T-helper 17 cell (primary cell): Measurements from ENCODE around the gene RAB27B. TPM values are rescaled to one million over a fixed set of nuclear protein-coding genes. Genes with fewer than 3 reads are reported as not detected.
A peak's percentile ranks its signal among the peaks of the same experiment; 100 is the strongest.
"Not testable (repeated sequence)": the region's sequence is repeated elsewhere in the genome, so short reads cannot be mapped to it uniquely, and the experiment has no call there.

Source experiments
- ATAC-seq: fragments of 150-1000 bp; cut with Tn5 transposase; 2 replicates; pipeline ENCODE4 v1.10.0; 2021; ENCODE audit warnings: mild to moderate bottlenecking, moderate library complexity
- DNase-seq, 3 donors: peaks; one replicate each; pipeline versions ENCODE4 v3.0.0 to v3.0.0-alpha.2; 2020 to 2021
- H3K9me3 ChIP-seq: one replicate; pipeline ENCODE4 v1.7.0; 2013; ENCODE audit warnings: low read length, mild to moderate bottlenecking; ENCODE audit not compliant: control insufficient read depth, poor library complexity, severe bottlenecking
- H3K27ac Mint-ChIP-seq: one replicate; pipeline ENCODE4 v1.8.0; 2022; ENCODE audit warnings: mild to moderate bottlenecking, moderate library complexity, mixed read lengths
- H3K27me3 Mint-ChIP-seq: one replicate; pipeline ENCODE4 v1.8.0; 2022; ENCODE audit warnings: mixed read lengths
- H3K36me3 Mint-ChIP-seq: one replicate; pipeline ENCODE4 v1.8.0; 2022; ENCODE audit warnings: low read depth, mixed read lengths
- H3K4me1 Mint-ChIP-seq: one replicate; pipeline ENCODE4 v1.8.0; 2022; ENCODE audit warnings: mild to moderate bottlenecking, mixed read lengths
- H3K4me3 Mint-ChIP-seq: one replicate; pipeline ENCODE4 v1.8.0; 2022; ENCODE audit warnings: mild to moderate bottlenecking, moderate library complexity, mixed read lengths
- total RNA-seq, 4 donors: library from RNA in 2 of 4; stranded (reverse) in 2 of 4; gene quantifications; one replicate each; pipeline ENCODE4 v1.2.3 and lab custom pipeline; 2022 to 2026

Gene RAB27B
- total RNA-seq, 2 donors from 2014 or later: 3.5 to 30.6 TPM

GRCh38 chr18:54802686-54803395 is 25.4 kb upstream of the RAB27B start:
- ATAC-seq (no peak), DNase-seq (no peak)
- H3K4me3 Mint-ChIP-seq: no peak overlapping the region
- H3K27me3 Mint-ChIP-seq: no peaks in the 10 kb centered on the region
- H3K9me3 ChIP-seq: no peaks in the 10 kb centered on the region
- H3K36me3 Mint-ChIP-seq: no peaks in the 10 kb centered on the region
- no peak overlapping the region for H3K27ac Mint-ChIP-seq
- H3K4me1 Mint-ChIP-seq: peaks cover 3% of the 10 kb centered on the region

- H3K27ac Mint-ChIP-seq: no peak overlapping the region
- H3K4me1 Mint-ChIP-seq: peaks cover 3% of the 10 kb centered on the region
- no peaks in the 10 kb centered on the region for H3K27me3 Mint-ChIP-seq
- no peak overlapping the region for H3K4me3 Mint-ChIP-seq
- no peaks in the 10 kb centered on the region for H3K9me3 ChIP-seq
- no peaks in the 10 kb centered on the region for H3K36me3 Mint-ChIP-seq
- no peak for DNase-seq
- peak; percentile 50 for ATAC-seq
These were observed 22.5 kb upstream of the RAB27B start for GRCh38 chr18:54805571-54806334.

DNA sequence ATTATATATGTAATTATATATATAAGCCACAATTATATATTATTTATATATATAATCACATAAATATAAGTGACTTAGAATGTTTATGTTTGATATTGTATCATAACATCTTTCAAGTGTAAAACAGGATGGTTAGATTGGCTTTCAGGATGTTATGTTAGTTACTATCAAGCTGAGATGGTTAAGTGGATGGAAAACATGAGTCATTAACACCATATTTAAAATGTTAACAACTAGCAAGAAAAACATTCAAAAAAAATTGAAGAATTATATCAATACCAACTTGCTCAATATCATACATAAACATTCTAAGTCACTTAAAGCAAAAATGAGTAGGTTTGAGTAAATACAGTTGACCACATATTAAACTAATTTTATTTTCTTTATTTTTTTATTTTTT is 21.8 kb upstream of the RAB27B start:
- no peaks in the 10 kb centered on the region for H3K27me3 Mint-ChIP-seq
- H3K4me1 Mint-ChIP-seq: peaks cover 3% of the 10 kb centered on the region
- no peaks in the 10 kb centered on the region for H3K36me3 Mint-ChIP-seq
- H3K27ac Mint-ChIP-seq: no peak overlapping the region
- H3K9me3 ChIP-seq: no peaks in the 10 kb centered on the region
- no peak for DNase-seq
- ATAC-seq: no peak
- no peak overlapping the region for H3K4me3 Mint-ChIP-seq

DNA sequence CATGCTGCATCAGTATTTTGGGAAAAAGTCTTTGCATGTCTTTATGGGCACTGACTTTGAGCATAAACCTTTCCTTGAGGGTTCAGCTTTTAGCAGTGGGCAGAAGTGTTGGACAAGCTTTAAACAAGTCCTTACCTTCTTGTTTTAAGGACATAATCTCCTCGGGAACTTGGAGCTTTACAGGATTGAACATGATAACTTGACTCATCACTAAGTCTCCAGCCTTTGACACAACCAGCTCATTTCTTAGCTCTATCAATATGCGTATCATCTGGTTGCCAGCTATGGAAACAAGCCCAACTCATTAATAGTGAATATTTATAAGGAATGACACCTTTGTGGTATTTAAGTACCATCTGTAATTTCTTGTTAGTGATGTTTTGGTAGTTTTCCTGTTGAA is 21.0 kb upstream of the RAB27B start:
- H3K27ac Mint-ChIP-seq: no peak overlapping the region
- ATAC-seq: no peak
- no peaks in the 10 kb centered on the region for H3K9me3 ChIP-seq
- H3K27me3 Mint-ChIP-seq: no peaks in the 10 kb centered on the region
- no peak for DNase-seq
- H3K4me1 Mint-ChIP-seq: peaks cover 3% of the 10 kb centered on the region
- H3K4me3 Mint-ChIP-seq: no peak overlapping the region
- no peaks in the 10 kb centered on the region for H3K36me3 Mint-ChIP-seq

GRCh38 chr18:54810662-54811061 is 17.6 kb upstream of the RAB27B start:
- not testable (repeated sequence) for H3K36me3 Mint-ChIP-seq, H3K9me3 ChIP-seq, H3K4me3 Mint-ChIP-seq, H3K27ac Mint-ChIP-seq, H3K4me1 Mint-ChIP-seq, ATAC-seq, DNase-seq
- peaks cover 13% of the 10 kb centered on the region for H3K27me3 Mint-ChIP-seq

GRCh38 chr18:54812885-54813284 is 15.4 kb upstream of the RAB27B start:
- DNase-seq: no peak

DNA sequence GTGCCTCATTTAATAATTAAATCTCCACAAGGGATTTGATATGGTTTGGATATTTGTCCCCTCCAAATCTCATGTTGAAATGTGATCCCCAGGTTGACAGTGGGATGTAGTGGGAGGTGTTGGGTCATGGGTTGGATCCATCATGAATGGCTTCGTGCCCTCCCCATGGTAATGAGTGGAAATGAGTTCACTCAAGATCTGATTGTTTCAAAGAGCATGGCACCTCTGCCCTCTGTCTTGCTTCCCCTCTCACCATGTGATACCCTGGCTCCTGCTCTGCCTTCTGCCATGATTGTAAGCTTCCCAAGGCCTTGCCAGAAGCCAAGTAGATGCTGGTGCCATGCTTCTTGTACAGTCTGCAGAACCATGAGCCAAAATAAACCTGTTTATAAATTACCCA is 15.0 kb upstream of the RAB27B start:
- Mint-ChIP-seq H3K4me3 (no peak overlapping the region), H3K27me3 (peaks cover 13% of the 10 kb centered on the region), H3K36me3 (no peaks in the 10 kb centered on the region), H3K4me1 (peaks cover 5% of the 10 kb centered on the region), H3K27ac (no peak overlapping the region)
- no peaks in the 10 kb centered on the region for H3K9me3 ChIP-seq
- DNase-seq: no peak
- no peak for ATAC-seq

More at GRCh38 chr18:54812885-54813284, 15.4 kb upstream of the RAB27B start:
- no peak overlapping the region for H3K27ac Mint-ChIP-seq
- H3K27me3 Mint-ChIP-seq: peaks cover 13% of the 10 kb centered on the region
- no peaks in the 10 kb centered on the region for H3K36me3 Mint-ChIP-seq
- H3K9me3 ChIP-seq: no peaks in the 10 kb centered on the region
- H3K4me1 Mint-ChIP-seq: peaks cover 5% of the 10 kb centered on the region
- peak; percentile 82 for ATAC-seq
- H3K4me3 Mint-ChIP-seq: no peak overlapping the region

- ATAC-seq: no peak
- H3K27me3 Mint-ChIP-seq: peaks cover 13% of the 10 kb centered on the region
- no peak overlapping the region for H3K27ac Mint-ChIP-seq
- DNase-seq: no peak
- H3K4me1 Mint-ChIP-seq: peaks cover 5% of the 10 kb centered on the region
- no peaks in the 10 kb centered on the region for H3K36me3 Mint-ChIP-seq
- no peaks in the 10 kb centered on the region for H3K9me3 ChIP-seq
- no peak overlapping the region for H3K4me3 Mint-ChIP-seq
These were observed 14.2 kb upstream of the RAB27B start for GRCh38 chr18:54813977-54814565.

DNA sequence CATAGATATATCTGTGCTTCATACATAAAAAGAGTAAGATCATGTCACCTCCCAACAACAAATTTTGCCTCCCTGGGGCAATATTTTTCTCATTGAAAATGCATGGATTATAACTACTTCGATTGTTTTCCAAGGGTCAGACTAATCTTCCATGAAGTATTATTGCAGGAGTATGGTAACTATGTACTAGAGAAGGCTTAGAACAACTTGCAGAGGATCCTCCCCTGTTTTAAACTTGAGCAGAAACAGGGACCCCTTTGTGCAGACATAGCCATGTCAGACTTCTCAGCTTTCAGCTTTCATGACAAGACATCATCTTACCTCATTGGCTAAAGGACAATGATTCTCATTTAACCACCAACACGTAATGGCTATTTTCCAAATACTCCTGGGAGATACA is 13.2 kb upstream of the RAB27B start:
- H3K36me3 Mint-ChIP-seq: no peaks in the 10 kb centered on the region
- H3K27ac Mint-ChIP-seq: no peak overlapping the region
- H3K9me3 ChIP-seq: no peaks in the 10 kb centered on the region
- ATAC-seq (no peak), DNase-seq (no peak)
- H3K4me1 Mint-ChIP-seq: peaks cover 5% of the 10 kb centered on the region
- no peak overlapping the region for H3K4me3 Mint-ChIP-seq
- H3K27me3 Mint-ChIP-seq: peaks cover 13% of the 10 kb centered on the region

- not testable (repeated sequence) for H3K4me1 Mint-ChIP-seq, H3K36me3 Mint-ChIP-seq, H3K9me3 ChIP-seq, H3K27me3 Mint-ChIP-seq, H3K27ac Mint-ChIP-seq, H3K4me3 Mint-ChIP-seq, DNase-seq, ATAC-seq
These were observed 7.4 kb upstream of the RAB27B start for GRCh38 chr18:54820785-54821275.

GRCh38 chr18:54822872-54823845 is 5.1 kb upstream of the RAB27B start:
- Mint-ChIP-seq H3K27me3 (peaks cover 7% of the 10 kb centered on the region), H3K4me1 (peaks cover 4% of the 10 kb centered on the region), H3K36me3 (no peaks in the 10 kb centered on the region), H3K4me3 (no peak overlapping the region), H3K27ac (no peak overlapping the region)
- ATAC-seq (no peak), DNase-seq (no peak)
- no peaks in the 10 kb centered on the region for H3K9me3 ChIP-seq

GRCh38 chr18:54824761-54825160 is 3.5 kb upstream of the RAB27B start:
- DNase-seq (no peak), ATAC-seq (no peak)
- H3K4me1 Mint-ChIP-seq: peaks cover 12% of the 10 kb centered on the region
- H3K27me3 Mint-ChIP-seq: peaks cover 7% of the 10 kb centered on the region
- H3K9me3 ChIP-seq: no peaks in the 10 kb centered on the region
- no peak overlapping the region for H3K4me3 Mint-ChIP-seq
- no peak overlapping the region for H3K27ac Mint-ChIP-seq
- no peaks in the 10 kb centered on the region for H3K36me3 Mint-ChIP-seq
